ENCODE measurements around the gene GLT6D1. TPM values are rescaled to one million over a fixed set of nuclear protein-coding genes. Genes with fewer than 3 reads are reported as not detected.

Gene GLT6D1
- total RNA-seq, 1 donor from 2014 or later = not detected

- H3K27me3 Mint-ChIP-seq (ENCODE audit: unreplicated experiment) = no peaks in the 10 kb centered on the region
- H3K36me3 Mint-ChIP-seq (ENCODE audit: unreplicated experiment) = no peaks in the 10 kb centered on the region
- no peak overlapping the region for H3K4me3 Mint-ChIP-seq (ENCODE audit: unreplicated experiment)
- no peaks in the 10 kb centered on the region for H3K4me1 Mint-ChIP-seq (ENCODE audit: low read depth, unreplicated experiment)
- no peak for DNase-seq
- H3K9me3 Mint-ChIP-seq (ENCODE audit: unreplicated experiment) = no peaks in the 10 kb centered on the region
- no peak overlapping the region for H3K27ac Mint-ChIP-seq (ENCODE audit: unreplicated experiment)
- TF ChIP-seq CTCF (IDR thresholded peaks at IDR 0.05; ENCODE audit: partially characterized antibody, unreplicated experiment) = no peak
Measured at GRCh38 chr9:135681161-135681560, 41.8 kb upstream of the GLT6D1 start.

- H3K9me3 Mint-ChIP-seq (ENCODE audit: unreplicated experiment) = no peaks in the 10 kb centered on the region
- no peak for TF ChIP-seq CTCF (IDR thresholded peaks at IDR 0.05; ENCODE audit: partially characterized antibody, unreplicated experiment)
- no peak overlapping the region for H3K4me3 Mint-ChIP-seq (ENCODE audit: unreplicated experiment)
- no peaks in the 10 kb centered on the region for H3K27me3 Mint-ChIP-seq (ENCODE audit: unreplicated experiment)
- DNase-seq = no peak
- H3K4me1 Mint-ChIP-seq (ENCODE audit: low read depth, unreplicated experiment) = no peaks in the 10 kb centered on the region
- H3K36me3 Mint-ChIP-seq (ENCODE audit: unreplicated experiment) = no peaks in the 10 kb centered on the region
- no peak overlapping the region for H3K27ac Mint-ChIP-seq (ENCODE audit: unreplicated experiment)
Measured at GRCh38 chr9:135680056-135680455, 40.7 kb upstream of the GLT6D1 start.

- Mint-ChIP-seq H3K9me3 (ENCODE audit: unreplicated experiment) (no peaks in the 10 kb centered on the region), H3K27ac (ENCODE audit: unreplicated experiment) (no peak overlapping the region), H3K27me3 (ENCODE audit: unreplicated experiment) (no peaks in the 10 kb centered on the region), H3K4me1 (ENCODE audit: low read depth, unreplicated experiment) (no peaks in the 10 kb centered on the region), H3K4me3 (ENCODE audit: unreplicated experiment) (no peak overlapping the region), H3K36me3 (ENCODE audit: unreplicated experiment) (no peaks in the 10 kb centered on the region)
- DNase-seq = no peak
- TF ChIP-seq CTCF (IDR thresholded peaks at IDR 0.05; ENCODE audit: partially characterized antibody, unreplicated experiment) = no peak
Measured at GRCh38 chr9:135678236-135679017, 39.1 kb upstream of the GLT6D1 start.

DNA sequence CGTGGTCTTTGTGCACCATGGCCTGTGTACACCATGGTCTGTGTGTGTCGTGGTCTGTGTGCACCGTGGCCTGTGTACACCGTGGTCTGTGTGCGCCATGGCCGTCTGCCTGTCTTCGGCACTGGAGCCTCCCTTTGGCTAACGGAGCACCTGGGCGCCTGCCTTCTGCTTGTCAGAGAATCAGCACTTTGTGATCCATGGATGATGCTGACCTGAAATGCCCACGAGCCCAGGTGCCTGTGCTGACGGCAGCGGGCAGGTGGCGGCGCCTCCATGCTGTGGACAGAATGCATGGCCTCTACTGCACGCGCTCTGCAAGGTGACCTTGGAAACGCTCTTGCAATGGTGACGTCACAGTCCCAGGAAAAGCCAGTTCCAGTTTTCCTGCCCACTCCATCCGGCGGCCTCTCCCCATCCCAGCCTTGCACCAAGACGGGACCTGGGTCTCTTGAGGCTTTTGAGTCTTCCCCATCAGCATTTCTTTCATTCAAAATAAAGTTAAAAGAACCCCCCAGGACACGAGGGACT lies 38.4 kb upstream of the GLT6D1 start:
- Mint-ChIP-seq H3K27me3 (ENCODE audit: unreplicated experiment) (no peaks in the 10 kb centered on the region), H3K4me3 (ENCODE audit: unreplicated experiment) (no peak overlapping the region), H3K36me3 (ENCODE audit: unreplicated experiment) (no peaks in the 10 kb centered on the region), H3K9me3 (ENCODE audit: unreplicated experiment) (no peaks in the 10 kb centered on the region), H3K27ac (ENCODE audit: unreplicated experiment) (no peak overlapping the region), H3K4me1 (ENCODE audit: low read depth, unreplicated experiment) (no peaks in the 10 kb centered on the region)
- TF ChIP-seq CTCF (IDR thresholded peaks at IDR 0.05; ENCODE audit: partially characterized antibody, unreplicated experiment) = no peak
- DNase-seq = no peak

DNA sequence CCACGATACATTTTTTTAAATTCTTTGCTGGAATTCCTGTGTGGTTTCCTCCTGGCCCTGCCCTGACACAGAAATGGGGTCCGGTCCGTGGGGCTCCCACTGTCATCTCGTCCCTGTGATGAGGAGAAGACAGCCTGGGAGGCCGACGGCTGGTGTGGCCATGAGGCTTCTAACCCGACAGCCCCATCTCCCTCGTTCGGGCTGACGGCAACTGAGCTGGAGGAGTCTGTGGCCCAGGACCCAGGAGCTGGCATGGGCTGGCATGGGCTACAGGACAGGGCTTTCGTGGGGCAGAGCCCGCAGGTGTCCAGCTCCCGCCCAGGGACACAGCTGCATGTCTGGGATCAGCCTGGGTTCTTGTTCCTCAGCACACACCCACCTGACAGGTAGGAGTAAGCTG lies 37.6 kb upstream of the GLT6D1 start:
- Mint-ChIP-seq H3K4me3 (ENCODE audit: unreplicated experiment) (no peak overlapping the region), H3K36me3 (ENCODE audit: unreplicated experiment) (no peaks in the 10 kb centered on the region), H3K4me1 (ENCODE audit: low read depth, unreplicated experiment) (no peaks in the 10 kb centered on the region), H3K27ac (ENCODE audit: unreplicated experiment) (no peak overlapping the region), H3K9me3 (ENCODE audit: unreplicated experiment) (no peaks in the 10 kb centered on the region), H3K27me3 (ENCODE audit: unreplicated experiment) (no peaks in the 10 kb centered on the region)
- no peak for TF ChIP-seq CTCF (IDR thresholded peaks at IDR 0.05; ENCODE audit: partially characterized antibody, unreplicated experiment)
- no peak for DNase-seq

All from glutamatergic neuron (in vitro differentiated cells).